ENCODE measurements around the gene SLC35F1.

DNA sequence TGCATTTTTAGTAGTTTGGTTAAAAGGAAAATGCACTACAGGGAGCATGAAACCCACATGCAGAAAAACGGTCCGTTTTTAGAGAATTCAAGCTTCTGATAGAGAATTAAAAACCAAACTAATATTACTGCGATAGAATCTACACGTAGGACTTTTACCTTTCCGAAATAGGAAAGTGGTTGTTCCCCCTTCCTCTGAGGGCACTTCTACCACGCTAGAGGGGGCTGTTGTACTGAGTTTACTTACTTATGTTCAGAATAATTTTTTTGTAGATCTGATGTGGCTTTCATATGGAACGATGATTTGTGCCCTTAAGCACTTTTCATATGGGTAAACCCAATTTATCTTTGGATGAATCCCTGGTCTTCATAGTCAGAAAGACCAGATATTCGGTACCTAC, 376.7 kb downstream of the SLC35F1 start:
- TF ChIP-seq NFIC (IDR thresholded peaks at IDR 0.05) (no peak), YY1 (IDR thresholded peaks at IDR 0.05; ENCODE audit: low read depth) (no peak), CEBPB (IDR thresholded peaks at IDR 0.05) (no peak), TEAD4 (IDR thresholded peaks at IDR 0.05) (no peak), RAD21 (IDR thresholded peaks at IDR 0.05; ENCODE audit: low read depth) (peak; percentile 74), EGR1 (IDR thresholded peaks at IDR 0.05) (no peak), EP300 (IDR thresholded peaks at IDR 0.05; ENCODE audit: borderline replicate concordance) (no peak), USF1 (IDR thresholded peaks at IDR 0.05) (no peak), TAF1 (IDR thresholded peaks at IDR 0.05; ENCODE audit: low read depth) (no peak), MAX (IDR thresholded peaks at IDR 0.05) (no peak)
- TF ChIP-seq, protein P1, sequence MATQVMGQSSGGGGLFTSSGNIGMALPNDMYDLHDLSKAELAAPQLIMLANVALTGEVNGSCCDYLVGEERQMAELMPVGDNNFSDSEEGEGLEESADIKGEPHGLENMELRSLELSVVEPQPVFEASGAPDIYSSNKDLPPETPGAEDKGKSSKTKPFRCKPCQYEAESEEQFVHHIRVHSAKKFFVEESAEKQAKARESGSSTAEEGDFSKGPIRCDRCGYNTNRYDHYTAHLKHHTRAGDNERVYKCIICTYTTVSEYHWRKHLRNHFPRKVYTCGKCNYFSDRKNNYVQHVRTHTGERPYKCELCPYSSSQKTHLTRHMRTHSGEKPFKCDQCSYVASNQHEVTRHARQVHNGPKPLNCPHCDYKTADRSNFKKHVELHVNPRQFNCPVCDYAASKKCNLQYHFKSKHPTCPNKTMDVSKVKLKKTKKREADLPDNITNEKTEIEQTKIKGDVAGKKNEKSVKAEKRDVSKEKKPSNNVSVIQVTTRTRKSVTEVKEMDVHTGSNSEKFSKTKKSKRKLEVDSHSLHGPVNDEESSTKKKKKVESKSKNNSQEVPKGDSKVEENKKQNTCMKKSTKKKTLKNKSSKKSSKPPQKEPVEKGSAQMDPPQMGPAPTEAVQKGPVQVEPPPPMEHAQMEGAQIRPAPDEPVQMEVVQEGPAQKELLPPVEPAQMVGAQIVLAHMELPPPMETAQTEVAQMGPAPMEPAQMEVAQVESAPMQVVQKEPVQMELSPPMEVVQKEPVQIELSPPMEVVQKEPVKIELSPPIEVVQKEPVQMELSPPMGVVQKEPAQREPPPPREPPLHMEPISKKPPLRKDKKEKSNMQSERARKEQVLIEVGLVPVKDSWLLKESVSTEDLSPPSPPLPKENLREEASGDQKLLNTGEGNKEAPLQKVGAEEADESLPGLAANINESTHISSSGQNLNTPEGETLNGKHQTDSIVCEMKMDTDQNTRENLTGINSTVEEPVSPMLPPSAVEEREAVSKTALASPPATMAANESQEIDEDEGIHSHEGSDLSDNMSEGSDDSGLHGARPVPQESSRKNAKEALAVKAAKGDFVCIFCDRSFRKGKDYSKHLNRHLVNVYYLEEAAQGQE (IDR thresholded peaks at IDR 0.05; ENCODE audit: low read depth) = no peak

All from Ishikawa (cell line).